Gastroesophageal sphincter (tissue), 4 donors: ENCODE results near the gene CEP112. TPM values are rescaled to one million over a fixed set of nuclear protein-coding genes. Genes with fewer than 3 reads are reported as not detected.

Experiments
- ATAC-seq: fragments of 150-250 bp; one replicate; pipeline ENCODE4 v1.9.1; 2016; ENCODE audit warnings: mild to moderate bottlenecking, moderate library complexity
- H3K27ac ChIP-seq, 4 donors: fragments of 200-600 bp; sonication (generic) in 3 of 4; 1 replicate in 3 of 4; 2 replicates in 1 of 4; pipeline ENCODE4 v1.5.1; 2016 to 2019
- H3K27me3 ChIP-seq: fragments of 200-600 bp; sonication (generic); one replicate; pipeline ENCODE4 v1.5.1; 2019
- H3K36me3 ChIP-seq, 2 donors: fragments of 200-600 bp; sonication (generic); one replicate each; pipeline ENCODE4 v1.5.1; 2019; ENCODE audit warnings: control low read depth in 1 of 2
- H3K4me1 ChIP-seq, 3 donors: fragments of 200-600 bp; sonication (generic); 1 replicate in 2 of 3; 2 replicates in 1 of 3; pipeline ENCODE4 v1.5.1; 2016 to 2019; ENCODE audit warnings: control low read depth in 2 of 3
- H3K4me3 ChIP-seq, 2 donors: fragments of 200-600 bp; sonication (generic); one replicate each; pipeline ENCODE4 v1.5.1; 2019; ENCODE audit warnings: mild to moderate bottlenecking in 1 of 2, moderate library complexity in 1 of 2
- H3K9me3 ChIP-seq, 3 donors: fragments of 200-600 bp; sonication (generic); one replicate each; pipeline ENCODE4 v1.5.1; 2017 to 2019; ENCODE audit warnings: control low read depth in 2 of 3
- CTCF ChIP-seq, 4 experiments: fragments of 200-600 bp in 2 of 4; fragments of 450-650 bp in 2 of 4; sonication (generic) in 1 of 4; IDR thresholded peaks; one replicate each; pipeline ENCODE4 v1.5.1; 2017 to 2019; ENCODE audit warnings: antibody characterized with exemption in 4 of 4, mild to moderate bottlenecking in 2 of 4, moderate library complexity in 2 of 4
- EP300 ChIP-seq: sonication (generic); formaldehyde crosslinking; IDR thresholded peaks from one replicate; pipeline ENCODE4 v1.6.1; 2017; ENCODE audit warnings: antibody characterized with exemption, mild to moderate bottlenecking
- POLR2A ChIP-seq, 2 donors: fragments of 450-650 bp; IDR thresholded peaks; one replicate each; pipeline ENCODE4 v1.6.1; 2017; ENCODE audit warnings: antibody characterized with exemption in 2 of 2, mild to moderate bottlenecking in 2 of 2, moderate library complexity in 1 of 2
- POLR2AphosphoS5 ChIP-seq: sonication (generic); formaldehyde crosslinking; IDR thresholded peaks from one replicate; pipeline ENCODE4 v1.6.1; 2017; ENCODE audit warnings: antibody characterized with exemption
- WGBS, 2 donors: methylation state at CpG; one replicate each; pipeline ENCODE4 v1.1.5; 2018; ENCODE audit warnings: low coverage in 1 of 2; 5-methylcytosine and 5-hydroxymethylcytosine counted together
- total RNA-seq, 4 donors: library from RNA; depleted of rRNA; stranded (reverse); fragments of >200 nt; gene quantifications; one replicate each; pipeline ENCODE4 v1.1.0, GENCODE V29; 2016

Gene CEP112
- total RNA-seq, 4 donors from 2014 or later, result 21.9 to 38.2 (median 27.0) TPM

DNA sequence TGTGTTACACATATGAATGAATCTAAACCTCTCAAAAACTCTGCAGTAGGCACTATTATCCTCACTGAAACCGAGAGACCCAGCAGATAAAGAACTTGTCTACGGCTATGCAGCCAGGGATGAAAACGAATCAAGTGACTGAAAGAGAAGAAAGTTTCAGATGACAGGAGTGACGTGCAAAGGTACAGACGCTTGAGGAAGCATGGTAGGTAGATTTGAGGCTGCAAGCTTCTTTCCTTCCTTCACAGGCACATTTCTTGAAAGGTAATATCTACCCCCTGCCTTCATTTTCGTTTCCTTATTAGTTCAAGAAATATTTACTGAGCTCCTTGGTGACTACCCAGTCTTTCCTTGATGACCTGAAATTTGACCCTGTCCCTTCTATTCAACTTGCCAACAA, 418.9 kb downstream of the CEP112 start:
- TF ChIP-seq CTCF (IDR thresholded peaks at IDR 0.05), result no peak
- no peak for TF ChIP-seq POLR2AphosphoS5
- TF ChIP-seq EP300, result no peak
- no peak for TF ChIP-seq POLR2A (IDR thresholded peaks at IDR 0.05)
- no peak for ATAC-seq
- no peak overlapping the region for H3K4me3 ChIP-seq
- H3K4me1 ChIP-seq, result no peaks in the 10 kb centered on the region
- 70% methylated on average over 6 of the region's 6 CpGs for WGBS, 2 donors
- no peaks in the 10 kb centered on the region for H3K36me3 ChIP-seq
- no peaks in the 10 kb centered on the region for H3K27me3 ChIP-seq
- H3K27ac ChIP-seq, result no peak overlapping the region
- H3K9me3 ChIP-seq, result no peaks in the 10 kb centered on the region

DNA sequence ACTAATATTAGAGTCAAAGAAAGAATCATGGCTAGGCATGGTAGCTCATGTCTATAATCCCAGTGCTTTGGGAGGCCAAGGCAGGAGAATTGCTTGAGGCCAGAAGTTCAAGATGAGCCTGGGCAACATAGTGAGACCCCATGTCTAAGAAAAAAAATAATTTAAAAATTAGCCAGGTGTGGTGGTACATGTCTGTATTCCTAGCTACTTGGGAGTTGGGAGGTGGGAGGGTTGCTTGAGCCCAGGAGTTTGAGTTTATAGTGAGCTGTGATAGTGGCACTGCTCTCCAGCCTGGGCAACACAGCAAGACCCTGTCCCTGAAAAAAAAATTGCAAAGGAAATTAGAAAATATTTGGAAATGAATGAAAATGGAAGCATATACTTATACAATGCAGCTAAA, 420.2 kb downstream of the CEP112 start:
- TF ChIP-seq CTCF (IDR thresholded peaks at IDR 0.05) (no peak), POLR2AphosphoS5 (no peak), POLR2A (IDR thresholded peaks at IDR 0.05) (no peak), EP300 (no peak)
- ATAC-seq, result no peak

DNA sequence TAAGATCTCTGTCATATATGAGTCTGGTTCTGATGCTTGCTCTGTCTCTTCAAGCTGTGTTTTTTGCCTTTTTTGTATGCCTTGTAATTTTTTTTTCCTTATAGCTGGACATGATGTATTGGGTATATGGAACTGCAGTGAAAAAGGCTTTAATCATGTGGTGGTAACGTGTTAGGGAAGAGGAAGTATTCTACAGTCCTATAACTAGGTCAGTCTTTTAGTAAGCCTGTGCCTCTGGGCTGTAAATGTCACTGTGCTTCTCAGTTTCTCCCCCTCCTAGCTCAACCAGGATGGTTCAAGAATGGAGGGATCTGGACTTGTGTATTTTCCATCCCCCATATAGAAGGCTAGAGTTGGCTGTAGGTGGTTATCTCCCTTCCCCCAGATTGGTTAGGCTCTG, 428.1 kb downstream of the CEP112 start:
- Histone ChIP-seq H3K4me3 (no peak overlapping the region), H3K36me3 (no peaks in the 10 kb centered on the region), H3K4me1 (no peaks in the 10 kb centered on the region), H3K9me3 (no peaks in the 10 kb centered on the region), H3K27ac (no peak overlapping the region), H3K27me3 (no peaks in the 10 kb centered on the region)
- ATAC-seq, result no peak
- TF ChIP-seq POLR2AphosphoS5 (no peak), EP300 (no peak), CTCF (IDR thresholded peaks at IDR 0.05) (no peak), POLR2A (IDR thresholded peaks at IDR 0.05) (no peak)
- WGBS, 2 donors, result 80 to 100% methylated on average over 1 of the region's 1 CpG

More for the DNA sequence above, 420.2 kb downstream of the CEP112 start:
- Histone ChIP-seq H3K9me3 (no peaks in the 10 kb centered on the region), H3K27me3 (no peaks in the 10 kb centered on the region), H3K4me1 (no peaks in the 10 kb centered on the region), H3K36me3 (no peaks in the 10 kb centered on the region), H3K27ac (no peak overlapping the region), H3K4me3 (no peak overlapping the region)

DNA sequence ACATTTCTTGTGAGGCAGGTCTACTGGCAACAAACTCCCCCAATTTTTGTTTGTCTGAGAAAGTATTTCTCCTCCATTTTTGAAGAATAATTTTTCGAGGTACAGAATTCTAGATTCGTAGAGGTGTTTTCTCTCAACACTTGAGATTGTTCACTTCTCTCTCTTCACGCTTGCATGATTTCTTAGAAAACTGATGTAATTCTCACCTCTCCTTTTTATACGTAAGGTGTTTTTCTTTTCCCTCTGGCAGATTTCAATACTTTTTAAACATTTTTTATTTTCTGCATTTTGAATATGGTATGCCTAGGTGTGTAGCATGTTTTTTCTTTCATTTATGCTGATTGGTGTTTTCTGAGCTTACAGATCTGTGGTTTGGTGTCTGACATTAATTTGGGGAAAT, 429.0 kb downstream of the CEP112 start:
- ATAC-seq, result no peak
- no peak for TF ChIP-seq POLR2A (IDR thresholded peaks at IDR 0.05)
- Histone ChIP-seq H3K4me3 (no peak overlapping the region), H3K27me3 (no peaks in the 10 kb centered on the region), H3K36me3 (no peaks in the 10 kb centered on the region), H3K4me1 (no peaks in the 10 kb centered on the region), H3K27ac (no peak overlapping the region), H3K9me3 (no peaks in the 10 kb centered on the region)
- 94 to 96% methylated on average over 4 of the region's 4 CpGs for WGBS, 2 donors

DNA sequence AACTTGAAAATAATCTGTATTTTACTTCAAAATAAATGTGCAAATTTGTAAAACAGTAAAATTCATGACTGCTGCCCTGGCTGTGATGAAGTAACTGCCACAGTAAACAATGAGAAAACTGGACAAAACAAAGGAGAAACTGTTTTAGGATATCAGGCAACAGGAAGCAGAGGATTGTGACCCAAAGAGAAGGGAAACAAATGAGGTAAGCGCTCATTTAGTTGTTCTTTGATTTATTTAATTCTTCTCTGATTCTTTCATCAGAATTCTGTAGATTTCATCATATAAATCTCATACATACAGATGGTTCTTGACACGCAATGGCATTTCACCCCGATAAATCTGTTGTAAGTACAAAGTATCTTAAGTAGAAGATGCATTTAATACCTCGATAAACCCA, 432.4 kb downstream of the CEP112 start:
- no peaks in the 10 kb centered on the region for H3K9me3 ChIP-seq
- H3K27me3 ChIP-seq, result no peaks in the 10 kb centered on the region
- ATAC-seq, result no peak
- H3K36me3 ChIP-seq, result no peaks in the 10 kb centered on the region
- H3K4me1 ChIP-seq, result no peaks in the 10 kb centered on the region
- TF ChIP-seq POLR2AphosphoS5, result no peak
- TF ChIP-seq CTCF (IDR thresholded peaks at IDR 0.05), result no peak
- TF ChIP-seq EP300, result no peak
- no peak for TF ChIP-seq POLR2A (IDR thresholded peaks at IDR 0.05)
- no peak overlapping the region for H3K4me3 ChIP-seq
- no peak overlapping the region for H3K27ac ChIP-seq
- 93 to 94% methylated on average over 4 of the region's 4 CpGs for WGBS, 2 donors

GRCh38 chr17:65756760-65757159, 435.2 kb downstream of the CEP112 start:
- no peak for TF ChIP-seq POLR2A (IDR thresholded peaks at IDR 0.05)
- TF ChIP-seq POLR2AphosphoS5, result no peak
- no peak for TF ChIP-seq CTCF (IDR thresholded peaks at IDR 0.05)
- TF ChIP-seq EP300, result no peak
- no peaks in the 10 kb centered on the region for H3K36me3 ChIP-seq
- H3K27me3 ChIP-seq, result no peaks in the 10 kb centered on the region
- H3K4me1 ChIP-seq, result peaks cover 0 to 15% (median 3%) of the 10 kb centered on the region in 3 donors
- no peak for ATAC-seq
- no peak overlapping the region for H3K4me3 ChIP-seq
- H3K9me3 ChIP-seq, result no peaks in the 10 kb centered on the region
- no peak overlapping the region for H3K27ac ChIP-seq
